Stimulated activated memory B cell treated with anti-CD40 and anti-IgM and Interleukin-4, amounts not matched to agents 10 μg/mL and 1 μg/mL and 100 μg/mL, for 72 hours (primary cell): ENCODE data around the gene PAK4.

Experiments used
- ATAC-seq: fragments of 150-1000 bp; cut with Tn5 transposase; 2 replicates; pipeline ENCODE4 v1.10.0; 2021
- H3K27ac Mint-ChIP-seq: one replicate; pipeline ENCODE4 v1.8.0; 2022; ENCODE audit warnings: mild to moderate bottlenecking, mixed read lengths
- H3K27me3 Mint-ChIP-seq: one replicate; pipeline ENCODE4 v1.8.0; 2022; ENCODE audit warnings: mixed read lengths
- H3K36me3 Mint-ChIP-seq: one replicate; pipeline ENCODE4 v1.8.0; 2022; ENCODE audit warnings: mixed read lengths
- H3K4me1 Mint-ChIP-seq: one replicate; pipeline ENCODE4 v1.8.0; 2022; ENCODE audit warnings: mixed read lengths
- H3K4me3 Mint-ChIP-seq: one replicate; pipeline ENCODE4 v1.8.0; 2022; ENCODE audit warnings: mild to moderate bottlenecking, moderate library complexity, mixed read lengths
- H3K9me3 Mint-ChIP-seq: one replicate; pipeline ENCODE4 v1.8.0; 2022; ENCODE audit warnings: mixed read lengths

The PAK4 gene

GRCh38 chr19:39158646-39159260 is 33.2 kb downstream of the PAK4 start:
- Mint-ChIP-seq H3K27ac (no peak overlapping the region), H3K9me3 (no peaks in the 10 kb centered on the region), H3K36me3 (peaks cover 10% of the 10 kb centered on the region), H3K27me3 (no peaks in the 10 kb centered on the region), H3K4me1 (peaks cover 42% of the 10 kb centered on the region), H3K4me3 (no peak overlapping the region)
- ATAC-seq, result no peak

GRCh38 chr19:39160523-39160861 is 34.9 kb downstream of the PAK4 start:
- no peaks in the 10 kb centered on the region for H3K9me3 Mint-ChIP-seq
- H3K36me3 Mint-ChIP-seq, result peaks cover 5% of the 10 kb centered on the region
- peaks cover 40% of the 10 kb centered on the region for H3K4me1 Mint-ChIP-seq
- H3K27me3 Mint-ChIP-seq, result no peaks in the 10 kb centered on the region
- ATAC-seq, result no peak
- H3K27ac Mint-ChIP-seq, result no peak overlapping the region
- H3K4me3 Mint-ChIP-seq, result no peak overlapping the region

GRCh38 chr19:39160889-39161672 is 35.5 kb downstream of the PAK4 start:
- H3K27ac Mint-ChIP-seq, result no peak overlapping the region
- peaks cover 5% of the 10 kb centered on the region for H3K36me3 Mint-ChIP-seq
- ATAC-seq, result no peak
- no peak overlapping the region for H3K4me3 Mint-ChIP-seq
- peaks cover 40% of the 10 kb centered on the region for H3K4me1 Mint-ChIP-seq
- no peaks in the 10 kb centered on the region for H3K9me3 Mint-ChIP-seq
- H3K27me3 Mint-ChIP-seq, result no peaks in the 10 kb centered on the region

GRCh38 chr19:39162441-39163043 is 37.0 kb downstream of the PAK4 start:
- ATAC-seq, result no peak
- H3K4me1 Mint-ChIP-seq, result peaks cover 36% of the 10 kb centered on the region
- peaks cover 5% of the 10 kb centered on the region for H3K36me3 Mint-ChIP-seq
- no peak overlapping the region for H3K4me3 Mint-ChIP-seq
- no peaks in the 10 kb centered on the region for H3K9me3 Mint-ChIP-seq
- no peaks in the 10 kb centered on the region for H3K27me3 Mint-ChIP-seq
- no peak overlapping the region for H3K27ac Mint-ChIP-seq

- H3K27ac Mint-ChIP-seq, result no peak overlapping the region
- no peak overlapping the region for H3K4me3 Mint-ChIP-seq
- no peak for ATAC-seq
- no peaks in the 10 kb centered on the region for H3K9me3 Mint-ChIP-seq
- H3K36me3 Mint-ChIP-seq, result peaks cover 6% of the 10 kb centered on the region
- peaks cover 30% of the 10 kb centered on the region for H3K4me1 Mint-ChIP-seq
- no peaks in the 10 kb centered on the region for H3K27me3 Mint-ChIP-seq
These were observed 38.0 kb downstream of the PAK4 start for GRCh38 chr19:39163621-39164020.

- H3K27me3 Mint-ChIP-seq, result no peaks in the 10 kb centered on the region
- H3K27ac Mint-ChIP-seq, result no peak overlapping the region
- peaks cover 24% of the 10 kb centered on the region for H3K4me1 Mint-ChIP-seq
- H3K36me3 Mint-ChIP-seq, result peaks cover 8% of the 10 kb centered on the region
- no peak overlapping the region for H3K4me3 Mint-ChIP-seq
- no peaks in the 10 kb centered on the region for H3K9me3 Mint-ChIP-seq
- ATAC-seq, result no peak
These were observed 38.7 kb downstream of the PAK4 start for GRCh38 chr19:39164289-39164688.

- H3K27me3 Mint-ChIP-seq, result no peaks in the 10 kb centered on the region
- H3K27ac Mint-ChIP-seq, result no peak overlapping the region
- H3K9me3 Mint-ChIP-seq, result no peaks in the 10 kb centered on the region
- H3K4me3 Mint-ChIP-seq, result no peak overlapping the region
- ATAC-seq, result no peak
- peaks cover 13% of the 10 kb centered on the region for H3K36me3 Mint-ChIP-seq
- peaks cover 20% of the 10 kb centered on the region for H3K4me1 Mint-ChIP-seq
These were observed 40.3 kb downstream of the PAK4 start for GRCh38 chr19:39165857-39166256.

GRCh38 chr19:39166571-39167391 is 41.2 kb downstream of the PAK4 start:
- H3K4me3 Mint-ChIP-seq, result no peak overlapping the region
- H3K36me3 Mint-ChIP-seq, result peaks cover 13% of the 10 kb centered on the region
- H3K9me3 Mint-ChIP-seq, result no peaks in the 10 kb centered on the region
- peaks cover 15% of the 10 kb centered on the region for H3K4me1 Mint-ChIP-seq
- ATAC-seq, result no peak
- H3K27me3 Mint-ChIP-seq, result no peaks in the 10 kb centered on the region
- no peak overlapping the region for H3K27ac Mint-ChIP-seq

- no peak for ATAC-seq
- Mint-ChIP-seq H3K36me3 (peaks cover 18% of the 10 kb centered on the region), H3K4me3 (no peak overlapping the region), H3K27me3 (no peaks in the 10 kb centered on the region), H3K4me1 (peaks cover 9% of the 10 kb centered on the region), H3K27ac (no peak overlapping the region), H3K9me3 (no peaks in the 10 kb centered on the region)
These were observed 42.1 kb downstream of the PAK4 start for GRCh38 chr19:39167461-39168257.

- Mint-ChIP-seq H3K27me3 (no peaks in the 10 kb centered on the region), H3K4me1 (peaks cover 4% of the 10 kb centered on the region), H3K9me3 (no peaks in the 10 kb centered on the region), H3K36me3 (peaks cover 21% of the 10 kb centered on the region), H3K4me3 (no peak overlapping the region), H3K27ac (no peak overlapping the region)
- ATAC-seq, result no peak
These were observed 42.9 kb downstream of the PAK4 start for GRCh38 chr19:39168258-39169142.

GRCh38 chr19:39169143-39169810 is 43.7 kb downstream of the PAK4 start:
- Mint-ChIP-seq H3K27ac (no peak overlapping the region), H3K9me3 (no peaks in the 10 kb centered on the region), H3K36me3 (peaks cover 26% of the 10 kb centered on the region), H3K4me1 (peaks cover 4% of the 10 kb centered on the region), H3K4me3 (no peak overlapping the region), H3K27me3 (no peaks in the 10 kb centered on the region)
- ATAC-seq, result no peak

GRCh38 chr19:39170386-39171231 is 45.0 kb downstream of the PAK4 start:
- H3K4me1 Mint-ChIP-seq, result no peaks in the 10 kb centered on the region
- peaks cover 32% of the 10 kb centered on the region for H3K36me3 Mint-ChIP-seq
- H3K27ac Mint-ChIP-seq, result no peak overlapping the region
- ATAC-seq, result no peak
- no peaks in the 10 kb centered on the region for H3K9me3 Mint-ChIP-seq
- no peak overlapping the region for H3K4me3 Mint-ChIP-seq
- H3K27me3 Mint-ChIP-seq, result no peaks in the 10 kb centered on the region
